Testis (tissue), 2 donors: ENCODE data around the gene NFATC2.

ENCODE experiments used
- CTCF ChIP-seq, 3 experiments: fragments of 450-650 bp in 2 of 3; fragments of 200-600 bp in 1 of 3; sonication (generic) in 1 of 3; IDR thresholded peaks; one replicate each; pipeline ENCODE4 v1.5.1; 2016 to 2019; ENCODE audit warnings: antibody characterized with exemption in 3 of 3, mild to moderate bottlenecking in 2 of 3, moderate library complexity in 1 of 3
- POLR2A ChIP-seq: fragments of 450-650 bp; IDR thresholded peaks from one replicate; pipeline ENCODE4 v1.6.1; 2017; ENCODE audit warnings: antibody characterized with exemption, mild to moderate bottlenecking, moderate library complexity

- TF ChIP-seq CTCF (IDR thresholded peaks at IDR 0.05) (no peak), POLR2A (no peak)
Measured at GRCh38 chr20:51340451-51340840, 202.1 kb downstream of the NFATC2 start.
